VCaP (cell line): ENCODE data around the gene HOPX.
"Not testable (repeated sequence)": the region's sequence is repeated elsewhere in the genome, so short reads cannot be mapped to it uniquely, and the experiment has no call there.

Experiments
- H3K27ac ChIP-seq: fragments of 450-650 bp; 2 replicates; pipeline ENCODE4 v1.5.1; 2017
- CTCF ChIP-seq: fragments of 450-650 bp; conservative IDR thresholded peaks from 2 replicates; pipeline ENCODE4 v1.5.1; 2017; ENCODE audit warnings: mild to moderate bottlenecking, moderate library complexity

The HOPX gene

GRCh38 chr4:56648021-56648823, 32.9 kb downstream of the HOPX start:
- no peak overlapping the region for H3K27ac ChIP-seq
- no peak for TF ChIP-seq CTCF

- H3K27ac ChIP-seq = no peak overlapping the region
- TF ChIP-seq CTCF = no peak
These were observed 34.8 kb downstream of the HOPX start for GRCh38 chr4:56646341-56646740.

GRCh38 chr4:56643596-56643995, 37.5 kb downstream of the HOPX start:
- no peak for TF ChIP-seq CTCF
- no peak overlapping the region for H3K27ac ChIP-seq

GRCh38 chr4:56641494-56642051, 39.5 kb downstream of the HOPX start:
- no peak overlapping the region for H3K27ac ChIP-seq
- no peak for TF ChIP-seq CTCF

- no peak overlapping the region for H3K27ac ChIP-seq
- no peak for TF ChIP-seq CTCF
These were observed 40.2 kb downstream of the HOPX start for GRCh38 chr4:56640621-56641493.

- no peak overlapping the region for H3K27ac ChIP-seq
- TF ChIP-seq CTCF = no peak
These were observed 43.3 kb downstream of the HOPX start for GRCh38 chr4:56637791-56638190.

- H3K27ac ChIP-seq = no peak overlapping the region
- TF ChIP-seq CTCF = no peak
These were observed 43.9 kb downstream of the HOPX start for GRCh38 chr4:56637154-56637553.

- H3K27ac ChIP-seq = not testable (repeated sequence)
These were observed 46.1 kb downstream of the HOPX start for GRCh38 chr4:56634954-56635353.
